CD8-positive, alpha-beta memory T cell (primary cell): Measurements from ENCODE around the gene PDE9A. TPM values are rescaled to one million over a fixed set of nuclear protein-coding genes. Genes with fewer than 3 reads are reported as not detected.

Experiments
- CTCF ChIA-PET: fragments of 350-600 bp; sonication (Branson Sonifier 250); formaldehyde crosslinking; loops from one replicate; lab custom pipeline; 2021; ENCODE audit warnings: antibody characterized with exemption; lab: Charles Lee
- POLR2A ChIA-PET: fragments of 350-600 bp; sonication (Branson Sonifier 250); formaldehyde crosslinking; loops from one replicate; lab custom pipeline; 2021; ENCODE audit warnings: antibody characterized with exemption; lab: Charles Lee
- DNase-seq, 5 donors: peaks; one replicate each; pipeline versions ENCODE4 v3.0.0 to v3.0.0-alpha.2; 2020 to 2022; ENCODE audit warnings: mixed read lengths in 1 of 5
- H3K27ac ChIP-seq: one replicate; pipeline ENCODE4 v1.7.0; 2013; ENCODE audit warnings: low read depth, mild to moderate bottlenecking, low read length, moderate library complexity
- H3K27me3 ChIP-seq: 2 replicates; pipeline ENCODE4 v1.7.0; 2013; ENCODE audit warnings: low read length, mild to moderate bottlenecking; ENCODE audit not compliant: insufficient read depth, poor library complexity, severe bottlenecking
- H3K36me3 ChIP-seq: 2 replicates; pipeline ENCODE4 v1.7.0; 2013; ENCODE audit warnings: mild to moderate bottlenecking, low read length, moderate library complexity; ENCODE audit not compliant: insufficient read depth
- H3K4me1 ChIP-seq: 2 replicates; pipeline ENCODE4 v1.7.0; 2013; ENCODE audit warnings: mild to moderate bottlenecking, low read length, moderate library complexity; ENCODE audit not compliant: insufficient read depth
- H3K4me3 ChIP-seq: 2 replicates; pipeline ENCODE4 v1.7.0; 2013; ENCODE audit warnings: mild to moderate bottlenecking, low read length
- H3K9me3 ChIP-seq: 2 replicates; pipeline ENCODE4 v1.7.0; 2013; ENCODE audit warnings: mild to moderate bottlenecking, low read length
- H3K27ac Mint-ChIP-seq, 8 donors: one replicate each; pipeline ENCODE4 v1.8.0; 2020 to 2021; ENCODE audit warnings: mixed read lengths in 8 of 8, mild to moderate bottlenecking in 6 of 8, inconsistent platforms in 3 of 8, moderate library complexity in 3 of 8
- H3K27me3 Mint-ChIP-seq, 2 donors: one replicate each; pipeline ENCODE4 v1.8.0; 2020 to 2021; ENCODE audit warnings: mixed read lengths in 2 of 2, mild to moderate bottlenecking in 1 of 2, moderate library complexity in 1 of 2
- H3K36me3 Mint-ChIP-seq, 3 donors: one replicate each; pipeline ENCODE4 v1.8.0; 2020 to 2021; ENCODE audit warnings: mixed read lengths in 3 of 3, inconsistent platforms in 1 of 3, mild to moderate bottlenecking in 1 of 3
- H3K4me1 Mint-ChIP-seq, 3 donors: one replicate each; pipeline ENCODE4 v1.8.0; 2020 to 2021; ENCODE audit warnings: mixed read lengths in 3 of 3, inconsistent platforms in 1 of 3, mild to moderate bottlenecking in 1 of 3
- H3K4me3 Mint-ChIP-seq, 7 donors: one replicate each; pipeline ENCODE4 v1.8.0; 2020 to 2021; ENCODE audit warnings: mixed read lengths in 7 of 7, mild to moderate bottlenecking in 6 of 7, moderate library complexity in 4 of 7, inconsistent platforms in 2 of 7
- H3K9me3 Mint-ChIP-seq, 5 donors: one replicate each; pipeline ENCODE4 v1.8.0; 2020 to 2022; ENCODE audit warnings: mixed read lengths in 5 of 5, mild to moderate bottlenecking in 3 of 5, moderate library complexity in 2 of 5, inconsistent platforms in 1 of 5
- polyA plus RNA-seq: library from polyadenylated mRNA; unstranded; fragments of 300-500 nt; fragmentation: Illumina TruSeq; gene quantifications from one replicate; pipeline ENCODE4 v1.2.3, GENCODE V29; 2021
- total RNA-seq, 2 experiments: library from RNA; stranded (reverse); gene quantifications; one replicate each; pipeline ENCODE4 v1.2.3, GENCODE V29; 2021

Gene PDE9A
- total and polyA plus RNA-seq, 3 experiments from 2014 or later = 1.5 to 2.6 (median 1.7) TPM

GRCh38 chr21:42733037-42733627 lies 79.7 kb downstream of the PDE9A start:
- H3K27me3 ChIP-seq = no peaks in the 10 kb centered on the region
- Mint-ChIP-seq H3K4me3 (no peak overlapping the region), H3K36me3 (peaks cover 0 to 10% (median 6%) of the 10 kb centered on the region in 3 donors), H3K27me3 (peaks cover 1 to 4% of the 10 kb centered on the region in 2 donors), H3K27ac (no peak overlapping the region), H3K9me3 (peaks cover 0 to 8% (median 0%) of the 10 kb centered on the region in 5 donors), H3K4me1 (peaks cover 30 to 46% (median 43%) of the 10 kb centered on the region in 3 donors)
- no peak overlapping the region for H3K27ac ChIP-seq
- CTCF ChIA-PET = no interaction called here
- DNase-seq = no peak
- H3K36me3 ChIP-seq = no peaks in the 10 kb centered on the region
- no peaks in the 10 kb centered on the region for H3K9me3 ChIP-seq
- peaks cover 22% of the 10 kb centered on the region for H3K4me1 ChIP-seq
- POLR2A ChIA-PET = no interaction called here
- no peak overlapping the region for H3K4me3 ChIP-seq

- Histone ChIP-seq H3K27me3 (no peaks in the 10 kb centered on the region), H3K4me1 (peaks cover 29% of the 10 kb centered on the region), H3K27ac (no peak overlapping the region), H3K36me3 (no peaks in the 10 kb centered on the region), H3K9me3 (no peaks in the 10 kb centered on the region), H3K4me3 (no peak overlapping the region)
- H3K9me3 Mint-ChIP-seq = peaks cover 0 to 7% (median 0%) of the 10 kb centered on the region in 5 donors
- H3K27me3 Mint-ChIP-seq = peaks cover 1 to 3% of the 10 kb centered on the region in 2 donors
- peak overlapping the region in 7 of 8 donors; percentile 15 to 91 (median 74) for H3K27ac Mint-ChIP-seq
- H3K4me3 Mint-ChIP-seq = no peak overlapping the region
- ChIA-PET CTCF (no interaction called here), POLR2A (no interaction called here)
- H3K4me1 Mint-ChIP-seq = peaks cover 35 to 52% (median 48%) of the 10 kb centered on the region in 3 donors
- peaks cover 0 to 9% (median 6%) of the 10 kb centered on the region in 3 donors for H3K36me3 Mint-ChIP-seq
- DNase-seq = no peak
Measured at GRCh38 chr21:42733874-42734273, 80.5 kb downstream of the PDE9A start.

GRCh38 chr21:42734323-42734971 lies 81.0 kb downstream of the PDE9A start:
- H3K4me3 ChIP-seq = no peak overlapping the region
- no peak overlapping the region for H3K27ac ChIP-seq
- DNase-seq = no peak
- peaks cover 0 to 2% (median 0%) of the 10 kb centered on the region in 5 donors for H3K9me3 Mint-ChIP-seq
- peaks cover 0 to 1% of the 10 kb centered on the region in 2 donors for H3K27me3 Mint-ChIP-seq
- peaks cover 0 to 4% (median 4%) of the 10 kb centered on the region in 3 donors for H3K36me3 Mint-ChIP-seq
- peak overlapping the region in 6 of 7 donors; percentile 56 to 78 (median 62) for H3K4me3 Mint-ChIP-seq
- H3K27me3 ChIP-seq = peaks cover 2% of the 10 kb centered on the region
- H3K4me1 ChIP-seq = peaks cover 29% of the 10 kb centered on the region
- H3K4me1 Mint-ChIP-seq = peaks cover 38 to 55% (median 48%) of the 10 kb centered on the region in 3 donors
- no peaks in the 10 kb centered on the region for H3K9me3 ChIP-seq
- no peaks in the 10 kb centered on the region for H3K36me3 ChIP-seq
- ChIA-PET CTCF (no interaction called here), POLR2A (interaction anchor here (0.6 kb wide), 1 partner anchor 12 kb away, joined by 3 read pairs; no protein-coding TSS in a partner anchor)
- H3K27ac Mint-ChIP-seq = peak overlapping the region; percentile 47 to 91 (median 80)

GRCh38 chr21:42735061-42735460 lies 81.6 kb downstream of the PDE9A start:
- H3K4me3 Mint-ChIP-seq = peak overlapping the region in 2 of 7 donors; percentile 70 to 78
- Histone ChIP-seq H3K36me3 (no peaks in the 10 kb centered on the region), H3K9me3 (no peaks in the 10 kb centered on the region), H3K27ac (no peak overlapping the region), H3K4me3 (no peak overlapping the region), H3K4me1 (peaks cover 29% of the 10 kb centered on the region), H3K27me3 (peaks cover 3% of the 10 kb centered on the region)
- no peaks in the 10 kb centered on the region for H3K9me3 Mint-ChIP-seq
- H3K36me3 Mint-ChIP-seq = peaks cover 0 to 2% (median 0%) of the 10 kb centered on the region in 3 donors
- peaks cover 38 to 57% (median 48%) of the 10 kb centered on the region in 3 donors for H3K4me1 Mint-ChIP-seq
- DNase-seq = no peak
- peaks cover 0 to 1% of the 10 kb centered on the region in 2 donors for H3K27me3 Mint-ChIP-seq
- POLR2A ChIA-PET = interaction anchor here (0.6 kb wide), 1 partner anchor 12 kb away, joined by 3 read pairs; no protein-coding TSS in a partner anchor
- CTCF ChIA-PET = no interaction called here
- H3K27ac Mint-ChIP-seq = peak overlapping the region in 6 of 8 donors; percentile 47 to 91 (median 88)

GRCh38 chr21:42735944-42736343 lies 82.5 kb downstream of the PDE9A start:
- Mint-ChIP-seq H3K4me3 (peak overlapping the region in 1 of 7 donors; percentile 39), H3K27ac (peak overlapping the region in 4 of 8 donors; percentile 48 to 77 (median 50)), H3K4me1 (peaks cover 38 to 57% (median 48%) of the 10 kb centered on the region in 3 donors), H3K27me3 (peaks cover 0 to 3% of the 10 kb centered on the region in 2 donors), H3K9me3 (no peaks in the 10 kb centered on the region), H3K36me3 (peaks cover 0 to 2% (median 0%) of the 10 kb centered on the region in 3 donors)
- no peak for DNase-seq
- H3K27me3 ChIP-seq = peaks cover 3% of the 10 kb centered on the region
- POLR2A ChIA-PET = no interaction called here
- CTCF ChIA-PET = no interaction called here
- no peaks in the 10 kb centered on the region for H3K9me3 ChIP-seq
- no peaks in the 10 kb centered on the region for H3K36me3 ChIP-seq
- peaks cover 29% of the 10 kb centered on the region for H3K4me1 ChIP-seq
- H3K27ac ChIP-seq = no peak overlapping the region
- no peak overlapping the region for H3K4me3 ChIP-seq

GRCh38 chr21:42736646-42737350 lies 83.4 kb downstream of the PDE9A start:
- H3K4me3 ChIP-seq = no peak overlapping the region
- peaks cover 38 to 57% (median 48%) of the 10 kb centered on the region in 3 donors for H3K4me1 Mint-ChIP-seq
- H3K27ac Mint-ChIP-seq = peak overlapping the region; percentile 46 to 99 (median 97)
- no peaks in the 10 kb centered on the region for H3K9me3 Mint-ChIP-seq
- ChIA-PET POLR2A (interaction anchor here (1.8 kb wide), 1 partner anchor 10 kb away, joined by 11 read pairs; no protein-coding TSS in a partner anchor), CTCF (no interaction called here)
- H3K4me3 Mint-ChIP-seq = no peak overlapping the region
- H3K36me3 ChIP-seq = no peaks in the 10 kb centered on the region
- peaks cover 0 to 3% of the 10 kb centered on the region in 2 donors for H3K27me3 Mint-ChIP-seq
- H3K27ac ChIP-seq = no peak overlapping the region
- no peak for DNase-seq
- H3K4me1 ChIP-seq = peaks cover 29% of the 10 kb centered on the region
- H3K27me3 ChIP-seq = peaks cover 3% of the 10 kb centered on the region
- H3K9me3 ChIP-seq = no peaks in the 10 kb centered on the region
- peaks cover 0 to 2% (median 0%) of the 10 kb centered on the region in 3 donors for H3K36me3 Mint-ChIP-seq

- DNase-seq = peak in 2 of 5 donors; percentile 28 to 72
- H3K27me3 ChIP-seq = peaks cover 3% of the 10 kb centered on the region
- peaks cover 0 to 3% of the 10 kb centered on the region in 2 donors for H3K27me3 Mint-ChIP-seq
- no peaks in the 10 kb centered on the region for H3K36me3 ChIP-seq
- POLR2A ChIA-PET = interaction anchor here (1.8 kb wide), 1 partner anchor 9 kb away, joined by 11 read pairs; no protein-coding TSS in a partner anchor
- CTCF ChIA-PET = interaction anchor here (0.8 to 1.6 kb wide), 3 partner anchors 9 to 30 kb away, joined by 3 to 9 read pairs (median 7); no protein-coding TSS in a partner anchor
- H3K4me3 ChIP-seq = no peak overlapping the region
- peaks cover 29% of the 10 kb centered on the region for H3K4me1 ChIP-seq
- peak overlapping the region in 6 of 7 donors; percentile 70 to 84 (median 81) for H3K4me3 Mint-ChIP-seq
- peak overlapping the region; percentile 88 to 99 (median 98) for H3K27ac Mint-ChIP-seq
- peaks cover 0 to 2% (median 0%) of the 10 kb centered on the region in 3 donors for H3K36me3 Mint-ChIP-seq
- H3K27ac ChIP-seq = no peak overlapping the region
- H3K4me1 Mint-ChIP-seq = peaks cover 38 to 57% (median 48%) of the 10 kb centered on the region in 3 donors
- no peaks in the 10 kb centered on the region for H3K9me3 ChIP-seq
- H3K9me3 Mint-ChIP-seq = no peaks in the 10 kb centered on the region
Measured at GRCh38 chr21:42737951-42738590, 84.7 kb downstream of the PDE9A start.
